Measurements from ENCODE around the gene CTNNA3. TPM values are rescaled to one million over a fixed set of nuclear protein-coding genes. Genes with fewer than 3 reads are reported as not detected.

CTNNA3 gene
- total RNA-seq, 1 donor, result not detected

DNA sequence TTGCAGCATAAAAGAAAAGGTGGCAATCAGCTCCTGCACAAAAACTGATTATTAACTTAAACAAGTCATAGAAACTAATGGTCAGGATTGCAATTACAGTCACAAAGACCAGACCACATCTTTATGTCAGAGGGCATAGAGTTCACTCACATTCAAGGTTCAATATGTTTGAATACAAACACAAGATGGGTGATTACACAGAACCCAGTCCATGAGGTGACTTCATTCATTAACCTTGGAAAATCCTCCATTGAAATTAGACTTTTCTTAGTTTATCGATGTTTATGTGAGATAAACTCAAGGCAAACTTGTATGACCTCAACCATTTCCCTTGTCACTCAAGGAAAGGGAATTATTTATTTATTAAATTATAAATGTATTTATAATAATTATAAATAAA, 1158.8 kb downstream of the CTNNA3 start:
- Histone ChIP-seq H3K27me3 (ENCODE audit: insufficient read depth, low read length) (no peaks in the 10 kb centered on the region), H3K4me2 (ENCODE audit: insufficient read depth, low read length) (no peak overlapping the region), H3K27ac (ENCODE audit: low read depth, low read length) (no peak overlapping the region), H3K36me3 (ENCODE audit: insufficient read depth, low read length) (no peaks in the 10 kb centered on the region), H2AFZ (ENCODE audit: low read length) (no peak overlapping the region), H3K79me2 (ENCODE audit: insufficient read depth, low read length) (no peaks in the 10 kb centered on the region), H3K9me3 (ENCODE audit: low read depth, low read length) (no peaks in the 10 kb centered on the region), H4K20me1 (ENCODE audit: insufficient read depth, low read length) (no peaks in the 10 kb centered on the region), H3K4me3 (ENCODE audit: insufficient read depth, low read length) (no peak overlapping the region), H3K4me1 (ENCODE audit: insufficient read depth, low read length) (no peaks in the 10 kb centered on the region)
- TF ChIP-seq, protein P1, sequence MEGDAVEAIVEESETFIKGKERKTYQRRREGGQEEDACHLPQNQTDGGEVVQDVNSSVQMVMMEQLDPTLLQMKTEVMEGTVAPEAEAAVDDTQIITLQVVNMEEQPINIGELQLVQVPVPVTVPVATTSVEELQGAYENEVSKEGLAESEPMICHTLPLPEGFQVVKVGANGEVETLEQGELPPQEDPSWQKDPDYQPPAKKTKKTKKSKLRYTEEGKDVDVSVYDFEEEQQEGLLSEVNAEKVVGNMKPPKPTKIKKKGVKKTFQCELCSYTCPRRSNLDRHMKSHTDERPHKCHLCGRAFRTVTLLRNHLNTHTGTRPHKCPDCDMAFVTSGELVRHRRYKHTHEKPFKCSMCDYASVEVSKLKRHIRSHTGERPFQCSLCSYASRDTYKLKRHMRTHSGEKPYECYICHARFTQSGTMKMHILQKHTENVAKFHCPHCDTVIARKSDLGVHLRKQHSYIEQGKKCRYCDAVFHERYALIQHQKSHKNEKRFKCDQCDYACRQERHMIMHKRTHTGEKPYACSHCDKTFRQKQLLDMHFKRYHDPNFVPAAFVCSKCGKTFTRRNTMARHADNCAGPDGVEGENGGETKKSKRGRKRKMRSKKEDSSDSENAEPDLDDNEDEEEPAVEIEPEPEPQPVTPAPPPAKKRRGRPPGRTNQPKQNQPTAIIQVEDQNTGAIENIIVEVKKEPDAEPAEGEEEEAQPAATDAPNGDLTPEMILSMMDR (IDR thresholded peaks at IDR 0.05; ENCODE audit: extremely low read depth, low read depth, low read length), result no peak
- DNase-seq (ENCODE audit: insufficient read length, low spot score, missing footprints), result no peak

DNA sequence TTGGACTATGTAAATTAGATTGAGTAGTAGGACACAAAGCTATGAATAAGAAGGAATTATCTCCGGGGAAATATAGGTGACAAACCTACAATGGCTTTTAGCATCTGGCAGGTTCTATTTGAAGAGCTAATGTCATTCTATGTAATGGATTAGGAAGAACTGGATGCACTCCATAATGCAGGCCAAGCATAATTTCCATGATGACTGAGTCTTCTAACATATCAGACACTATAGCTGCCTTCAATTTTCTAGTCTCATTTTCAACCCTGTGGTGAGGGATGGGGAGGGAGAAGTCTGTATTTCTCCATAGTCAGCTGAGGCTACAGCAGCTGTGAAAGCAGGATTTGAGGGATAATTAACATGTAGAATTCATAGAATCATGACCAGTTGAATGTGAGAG, 1160.6 kb downstream of the CTNNA3 start:
- no peak for DNase-seq (ENCODE audit: insufficient read length, low spot score, missing footprints)

DNA sequence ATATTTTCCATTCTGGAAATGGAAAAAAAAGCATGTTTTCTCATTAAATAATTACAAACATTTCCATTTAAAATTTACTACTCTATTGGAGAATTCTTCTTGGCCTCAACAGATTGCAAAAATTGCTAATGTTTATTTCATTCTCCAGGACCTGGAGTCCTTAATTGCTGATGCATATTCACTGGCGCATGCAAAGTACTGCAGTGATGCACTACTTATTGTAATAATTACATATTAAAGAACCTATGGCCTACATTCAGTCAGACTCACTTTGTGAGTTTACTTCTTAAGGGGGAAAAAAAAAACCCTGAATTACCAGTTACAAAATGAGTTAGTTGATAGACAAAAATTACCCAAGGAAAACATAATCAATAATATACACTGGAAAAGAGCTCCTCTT, 1161.1 kb downstream of the CTNNA3 start:
- Histone ChIP-seq H2AFZ (ENCODE audit: low read length) (no peak overlapping the region), H3K9me3 (ENCODE audit: low read depth, low read length) (no peaks in the 10 kb centered on the region), H4K20me1 (ENCODE audit: insufficient read depth, low read length) (no peaks in the 10 kb centered on the region), H3K27me3 (ENCODE audit: insufficient read depth, low read length) (no peaks in the 10 kb centered on the region), H3K4me3 (ENCODE audit: insufficient read depth, low read length) (no peak overlapping the region), H3K4me1 (ENCODE audit: insufficient read depth, low read length) (no peaks in the 10 kb centered on the region), H3K4me2 (ENCODE audit: insufficient read depth, low read length) (no peak overlapping the region), H3K79me2 (ENCODE audit: insufficient read depth, low read length) (no peaks in the 10 kb centered on the region), H3K36me3 (ENCODE audit: insufficient read depth, low read length) (no peaks in the 10 kb centered on the region), H3K27ac (ENCODE audit: low read depth, low read length) (no peak overlapping the region)
- DNase-seq (ENCODE audit: insufficient read length, low spot score, missing footprints), result no peak
- TF ChIP-seq, protein P1 (IDR thresholded peaks at IDR 0.05; ENCODE audit: extremely low read depth, low read depth, low read length), result no peak

More for the DNA sequence above, 1160.6 kb downstream of the CTNNA3 start:
- H4K20me1 ChIP-seq (ENCODE audit: insufficient read depth, low read length), result no peaks in the 10 kb centered on the region
- no peaks in the 10 kb centered on the region for H3K4me1 ChIP-seq (ENCODE audit: insufficient read depth, low read length)
- H3K4me2 ChIP-seq (ENCODE audit: insufficient read depth, low read length), result no peak overlapping the region
- no peak overlapping the region for H2AFZ ChIP-seq (ENCODE audit: low read length)
- no peaks in the 10 kb centered on the region for H3K9me3 ChIP-seq (ENCODE audit: low read depth, low read length)
- H3K36me3 ChIP-seq (ENCODE audit: insufficient read depth, low read length), result no peaks in the 10 kb centered on the region
- H3K79me2 ChIP-seq (ENCODE audit: insufficient read depth, low read length), result no peaks in the 10 kb centered on the region
- H3K27me3 ChIP-seq (ENCODE audit: insufficient read depth, low read length), result no peaks in the 10 kb centered on the region
- TF ChIP-seq, protein P1 (IDR thresholded peaks at IDR 0.05; ENCODE audit: extremely low read depth, low read depth, low read length), result no peak
- no peak overlapping the region for H3K4me3 ChIP-seq (ENCODE audit: insufficient read depth, low read length)
- H3K27ac ChIP-seq (ENCODE audit: low read depth, low read length), result no peak overlapping the region

DNA sequence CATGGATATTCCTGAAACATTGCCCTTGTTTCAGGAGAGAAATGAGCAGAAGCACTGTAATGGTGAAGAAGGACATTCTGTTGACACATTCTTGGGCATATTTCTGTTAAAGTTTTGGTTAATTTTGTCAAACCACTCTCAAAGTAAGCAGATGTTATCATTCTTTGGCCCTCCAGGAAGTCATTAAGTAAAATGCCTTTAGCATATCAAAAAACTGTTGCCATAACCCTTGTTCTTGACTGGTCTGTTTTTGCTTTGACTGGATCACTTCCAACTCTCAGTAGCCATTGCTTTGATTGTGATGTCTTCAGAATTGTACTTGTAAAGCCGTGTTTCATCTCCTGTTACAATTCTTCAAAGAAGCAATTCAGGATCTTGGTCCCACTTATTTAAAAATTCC, 1174.5 kb downstream of the CTNNA3 start:
- Histone ChIP-seq H4K20me1 (ENCODE audit: insufficient read depth, low read length) (no peaks in the 10 kb centered on the region), H3K79me2 (ENCODE audit: insufficient read depth, low read length) (no peaks in the 10 kb centered on the region), H3K4me3 (ENCODE audit: insufficient read depth, low read length) (no peak overlapping the region), H3K9me3 (ENCODE audit: low read depth, low read length) (no peaks in the 10 kb centered on the region), H3K4me2 (ENCODE audit: insufficient read depth, low read length) (no peak overlapping the region), H3K27me3 (ENCODE audit: insufficient read depth, low read length) (no peaks in the 10 kb centered on the region), H3K4me1 (ENCODE audit: insufficient read depth, low read length) (no peaks in the 10 kb centered on the region), H2AFZ (ENCODE audit: low read length) (no peak overlapping the region), H3K27ac (ENCODE audit: low read depth, low read length) (no peak overlapping the region), H3K36me3 (ENCODE audit: insufficient read depth, low read length) (no peaks in the 10 kb centered on the region)
- DNase-seq (ENCODE audit: insufficient read length, low spot score, missing footprints), result no peak
- TF ChIP-seq, protein P1 (IDR thresholded peaks at IDR 0.05; ENCODE audit: extremely low read depth, low read depth, low read length), result no peak

Data from osteoblast (primary cell).